ENCODE measurements around the gene YEATS2.

Gene YEATS2

GRCh38 chr3:183810643-183811594 is 113.3 kb downstream of the YEATS2 start:
- POLR2A ChIA-PET: no interaction called here
- CTCF ChIA-PET: no interaction called here
- DNase-seq (ENCODE audit: extremely low spot score): no peak
- TF ChIP-seq ELF4 (IDR thresholded peaks at IDR 0.05): no peak
- no peak for TF ChIP-seq PKNOX1 (IDR thresholded peaks at IDR 0.05)
- TF ChIP-seq NFRKB (IDR thresholded peaks at IDR 0.05): no peak
- no peak for TF ChIP-seq LEF1 (IDR thresholded peaks at IDR 0.05; ENCODE audit: borderline replicate concordance)
- no peak for TF ChIP-seq SUZ12 (IDR thresholded peaks at IDR 0.05)
- no peak for TF ChIP-seq FOXA1 (IDR thresholded peaks at IDR 0.05)
- no peak for TF ChIP-seq HDGF (IDR thresholded peaks at IDR 0.05; ENCODE audit: borderline replicate concordance)

- TF ChIP-seq TARDBP (IDR thresholded peaks at IDR 0.05): no peak
- CTCF ChIA-PET: no interaction called here
- POLR2A ChIA-PET: no interaction called here
Observed at GRCh38 chr3:183811638-183812037, 114.0 kb downstream of the YEATS2 start.

GRCh38 chr3:183812761-183813445 is 115.3 kb downstream of the YEATS2 start:
- no peak for DNase-seq (ENCODE audit: extremely low spot score)
- POLR2A ChIA-PET: no interaction called here
- TF ChIP-seq NFRKB (IDR thresholded peaks at IDR 0.05): no peak
- no peak for TF ChIP-seq ELF4 (IDR thresholded peaks at IDR 0.05)
- no peak for TF ChIP-seq FOXM1 (IDR thresholded peaks at IDR 0.05; ENCODE audit: borderline replicate concordance)
- TF ChIP-seq FOXK2 (IDR thresholded peaks at IDR 0.05): no peak
- TF ChIP-seq LEF1 (IDR thresholded peaks at IDR 0.05; ENCODE audit: borderline replicate concordance): no peak
- no peak for TF ChIP-seq PKNOX1 (IDR thresholded peaks at IDR 0.05)
- no peak for TF ChIP-seq ARNT (IDR thresholded peaks at IDR 0.05)
- no peak for TF ChIP-seq CTBP1 (IDR thresholded peaks at IDR 0.05; ENCODE audit: borderline replicate concordance)
- no peak for TF ChIP-seq SP1 (IDR thresholded peaks at IDR 0.05)
- CTCF ChIA-PET: no interaction called here

More at GRCh38 chr3:183811638-183812037, 114.0 kb downstream of the YEATS2 start:
- no peak for DNase-seq (ENCODE audit: extremely low spot score)

- CTCF ChIA-PET: no interaction called here
Observed at GRCh38 chr3:183814240-183814639, 116.6 kb downstream of the YEATS2 start.

GRCh38 chr3:183815563-183815940 is 118.0 kb downstream of the YEATS2 start:
- ChIA-PET CTCF (no interaction called here), POLR2A (no interaction called here)
- DNase-seq (ENCODE audit: extremely low spot score): no peak
- no peak for TF ChIP-seq CTBP1 (IDR thresholded peaks at IDR 0.05; ENCODE audit: borderline replicate concordance)
- no peak for TF ChIP-seq HDGF (IDR thresholded peaks at IDR 0.05; ENCODE audit: borderline replicate concordance)
- TF ChIP-seq BHLHE40 (IDR thresholded peaks at IDR 0.05; ENCODE audit: borderline replicate concordance): no peak
- no peak for TF ChIP-seq NFRKB (IDR thresholded peaks at IDR 0.05)
- no peak for TF ChIP-seq FOXM1 (IDR thresholded peaks at IDR 0.05; ENCODE audit: borderline replicate concordance)

More at GRCh38 chr3:183814240-183814639, 116.6 kb downstream of the YEATS2 start:
- DNase-seq (ENCODE audit: extremely low spot score): no peak
- TF ChIP-seq ZNF384 (IDR thresholded peaks at IDR 0.05): no peak
- POLR2A ChIA-PET: no interaction called here

GRCh38 chr3:183815951-183816475 is 118.4 kb downstream of the YEATS2 start:
- POLR2A ChIA-PET: no interaction called here
- no peak for DNase-seq (ENCODE audit: extremely low spot score)
- CTCF ChIA-PET: no interaction called here
- TF ChIP-seq BHLHE40 (IDR thresholded peaks at IDR 0.05; ENCODE audit: borderline replicate concordance) (no peak), ARNT (IDR thresholded peaks at IDR 0.05) (no peak), ZNF384 (IDR thresholded peaks at IDR 0.05) (no peak), FOXA1 (IDR thresholded peaks at IDR 0.05) (no peak), HDGF (IDR thresholded peaks at IDR 0.05; ENCODE audit: borderline replicate concordance) (no peak), NFRKB (IDR thresholded peaks at IDR 0.05) (no peak), CTBP1 (IDR thresholded peaks at IDR 0.05; ENCODE audit: borderline replicate concordance) (no peak), PKNOX1 (IDR thresholded peaks at IDR 0.05) (no peak), FOXM1 (IDR thresholded peaks at IDR 0.05; ENCODE audit: borderline replicate concordance) (no peak), SUZ12 (IDR thresholded peaks at IDR 0.05) (no peak), LEF1 (IDR thresholded peaks at IDR 0.05; ENCODE audit: borderline replicate concordance) (no peak), SP1 (IDR thresholded peaks at IDR 0.05) (no peak), L3MBTL2 (conservative IDR thresholded peaks at IDR 0.05) (no peak), ELF4 (IDR thresholded peaks at IDR 0.05) (no peak), TARDBP (IDR thresholded peaks at IDR 0.05) (no peak), FOXK2 (IDR thresholded peaks at IDR 0.05) (no peak)
